HEK293 (cell line): ENCODE data around the gene TEX47.

ENCODE experiments used
- CTCF ChIA-PET: fragments of 350-600 bp; formaldehyde crosslinking; extraction: SDS; loops from one replicate; lab custom pipeline; 2021; ENCODE audit warnings: antibody characterized with exemption; lab: Yijun Ruan, JAX
- POLR2A ChIA-PET: fragments of 300-600 bp; formaldehyde crosslinking; extraction: SDS; loops from one replicate; lab custom pipeline; 2020; ENCODE audit warnings: antibody characterized with exemption, inconsistent platforms; lab: Yijun Ruan, JAX
- H3K27ac ChIP-seq: fragments of 200-500 bp; sonication (Bioruptor generic); 2 replicates; pipeline ENCODE4 v1.5.1; 2014; ENCODE audit warnings: low read depth, low read length, control low read depth, inconsistent platforms; ENCODE audit errors: extremely low read depth
- H3K36me3 ChIP-seq, 2 experiments: fragments of 200-500 bp in 1 of 2; sonication (Bioruptor generic) in 1 of 2; 1 replicate in 1 of 2; 2 replicates in 1 of 2; pipeline ENCODE4 v1.5.1; 2014 to 2017; ENCODE audit warnings: inconsistent platforms in 2 of 2, low read length in 2 of 2; ENCODE audit not compliant: control insufficient read depth in 2 of 2, insufficient read depth in 1 of 2
- H3K4me1 ChIP-seq: fragments of 200-500 bp; sonication (Bioruptor generic); 2 replicates; pipeline ENCODE4 v1.5.1; 2014; ENCODE audit warnings: mild to moderate bottlenecking, low read length, inconsistent platforms; ENCODE audit not compliant: control insufficient read depth, insufficient read depth
- H3K4me3 ChIP-seq: 2 replicates; pipeline ENCODE4 v1.5.1; 2011; ENCODE audit warnings: low read depth, mild to moderate bottlenecking, control low read depth, low read length, moderate library complexity
- H3K9me3 ChIP-seq: fragments of 200-500 bp; sonication (Bioruptor generic); 2 replicates; pipeline ENCODE4 v1.5.1; 2014; ENCODE audit warnings: low read depth, low read length, inconsistent platforms; ENCODE audit not compliant: control insufficient read depth, insufficient read depth
- EGR2 ChIP-seq: fragments of 450-650 bp; formaldehyde crosslinking; IDR thresholded peaks from 2 replicates; pipeline ENCODE4 v1.5.1; 2016; ENCODE audit warnings: low read depth, missing biosample characterization, missing genetic modification characterization
- GFI1B ChIP-seq: fragments of 450-650 bp; formaldehyde crosslinking; IDR thresholded peaks from 2 replicates; pipeline ENCODE4 v1.5.1; 2016; ENCODE audit warnings: missing biosample characterization, missing genetic modification characterization
- GLIS1 ChIP-seq: fragments of 450-650 bp; formaldehyde crosslinking; IDR thresholded peaks from 2 replicates; pipeline ENCODE4 v1.5.1; 2016; ENCODE audit warnings: missing biosample characterization, missing genetic modification characterization
- GLIS2 ChIP-seq: fragments of 450-650 bp; formaldehyde crosslinking; IDR thresholded peaks from 2 replicates; pipeline ENCODE4 v1.5.1; 2016; ENCODE audit warnings: missing biosample characterization, missing genetic modification characterization
- OVOL3 ChIP-seq: fragments of 450-650 bp; formaldehyde crosslinking; IDR thresholded peaks from 2 replicates; pipeline ENCODE4 v1.5.1; 2016; ENCODE audit warnings: missing biosample characterization, missing genetic modification characterization
- PRDM10 ChIP-seq: fragments of 450-650 bp; formaldehyde crosslinking; IDR thresholded peaks from 2 replicates; pipeline ENCODE4 v1.5.1; 2016; ENCODE audit warnings: missing biosample characterization, missing genetic modification characterization
- SCRT1 ChIP-seq: fragments of 450-650 bp; formaldehyde crosslinking; IDR thresholded peaks from 2 replicates; pipeline ENCODE4 v1.5.1; 2016; ENCODE audit warnings: missing biosample characterization, missing genetic modification characterization, borderline replicate concordance
- SCRT2 ChIP-seq: fragments of 450-650 bp; formaldehyde crosslinking; IDR thresholded peaks from 2 replicates; pipeline ENCODE4 v1.5.1; 2016; ENCODE audit warnings: missing biosample characterization, missing genetic modification characterization
- TCF7L2 ChIP-seq: IDR thresholded peaks from 2 replicates; pipeline ENCODE4 v1.6.1; 2011; ENCODE audit warnings: low read depth, mild to moderate bottlenecking, inconsistent platforms, low read length, moderate library complexity, borderline replicate concordance
- ZBTB11 ChIP-seq: fragments of 450-650 bp; formaldehyde crosslinking; conservative IDR thresholded peaks from 2 replicates; pipeline ENCODE4 v1.5.1; 2016; ENCODE audit warnings: low read depth, missing biosample characterization, missing genetic modification characterization
- ZBTB26 ChIP-seq: fragments of 450-650 bp; formaldehyde crosslinking; optimal IDR thresholded peaks from 2 replicates; pipeline ENCODE3; 2016; ENCODE audit warnings: missing biosample characterization, mild to moderate bottlenecking, missing genetic modification characterization
- ZBTB48 ChIP-seq: fragments of 450-650 bp; formaldehyde crosslinking; IDR thresholded peaks from 2 replicates; pipeline ENCODE4 v1.5.1; 2016; ENCODE audit warnings: missing biosample characterization, missing genetic modification characterization
- ZBTB6 ChIP-seq: fragments of 450-650 bp; formaldehyde crosslinking; IDR thresholded peaks from 2 replicates; pipeline ENCODE4 v1.5.1; 2017; ENCODE audit warnings: missing biosample characterization, missing genetic modification characterization
- ZFHX2 ChIP-seq: fragments of 450-650 bp; formaldehyde crosslinking; conservative IDR thresholded peaks from 2 replicates; pipeline ENCODE4 v1.5.1; 2016; ENCODE audit warnings: missing biosample characterization, missing genetic modification characterization
- ZNF114 ChIP-seq: fragments of 450-650 bp; formaldehyde crosslinking; IDR thresholded peaks from 2 replicates; pipeline ENCODE4 v1.5.0; 2017; ENCODE audit warnings: missing biosample characterization, missing genetic modification characterization
- ZNF148 ChIP-seq: fragments of 450-650 bp; formaldehyde crosslinking; IDR thresholded peaks from 2 replicates; pipeline ENCODE4 v1.5.0; 2017; ENCODE audit warnings: missing biosample characterization, missing genetic modification characterization, borderline replicate concordance
- ZNF223 ChIP-seq: fragments of 450-650 bp; formaldehyde crosslinking; IDR thresholded peaks from 2 replicates; pipeline ENCODE4 v1.5.1; 2016; ENCODE audit warnings: missing biosample characterization, missing genetic modification characterization
- ZNF248 ChIP-seq: fragments of 450-650 bp; formaldehyde crosslinking; IDR thresholded peaks from 2 replicates; pipeline ENCODE4 v1.5.1; 2017; ENCODE audit warnings: missing biosample characterization, missing genetic modification characterization
- ZNF311 ChIP-seq: fragments of 450-650 bp; formaldehyde crosslinking; IDR thresholded peaks from 2 replicates; pipeline ENCODE4 v1.5.1; 2017; ENCODE audit warnings: missing biosample characterization, missing genetic modification characterization, borderline replicate concordance
- ZNF37A ChIP-seq: fragments of 450-650 bp; IDR thresholded peaks from 2 replicates; pipeline ENCODE4 v1.5.1; 2018; ENCODE audit warnings: missing biosample characterization, missing genetic modification characterization
- ZNF521 ChIP-seq: fragments of 450-650 bp; formaldehyde crosslinking; IDR thresholded peaks from 2 replicates; pipeline ENCODE4 v1.5.1; 2017; ENCODE audit warnings: missing biosample characterization, mild to moderate bottlenecking, missing genetic modification characterization
- ZNF548 ChIP-seq: fragments of 450-650 bp; formaldehyde crosslinking; IDR thresholded peaks from 2 replicates; pipeline ENCODE4 v1.5.1; 2016; ENCODE audit warnings: missing biosample characterization, missing genetic modification characterization
- ZNF629 ChIP-seq: fragments of 450-650 bp; formaldehyde crosslinking; IDR thresholded peaks from 2 replicates; pipeline ENCODE4 v1.5.1; 2017; ENCODE audit warnings: missing biosample characterization, missing genetic modification characterization
- ZNF677 ChIP-seq: fragments of 450-650 bp; IDR thresholded peaks from 2 replicates; pipeline ENCODE4 v1.5.0; 2018; ENCODE audit warnings: missing biosample characterization, mild to moderate bottlenecking, missing genetic modification characterization, moderate library complexity
- ZNF747 ChIP-seq: fragments of 450-650 bp; formaldehyde crosslinking; IDR thresholded peaks from 2 replicates; pipeline ENCODE4 v1.5.1; 2016; ENCODE audit warnings: missing biosample characterization, missing genetic modification characterization
- ZNF76 ChIP-seq: fragments of 450-650 bp; formaldehyde crosslinking; IDR thresholded peaks from 2 replicates; pipeline ENCODE4; 2016; ENCODE audit warnings: low read depth, missing biosample characterization, missing genetic modification characterization, borderline replicate concordance

The TEX47 gene

GRCh38 chr7:88759230-88760135 is 36.1 kb downstream of the TEX47 start, which contains the start of gene ZNF804B:
TSS of gene ZNF804B (plus strand) at chr7:88759700. CDS start at chr7:88759977, 277 bp downstream.
- Histone ChIP-seq H3K27ac (no peak within 1 kb of the TSS), H3K36me3 (no peaks in the 10 kb centered on the region), H3K9me3 (no peaks in the 10 kb centered on the region), H3K4me1 (no peaks in the 10 kb centered on the region), H3K4me3 (peak within 1 kb of the TSS; percentile 36)
- CTCF ChIA-PET, result no interaction called here
- POLR2A ChIA-PET, result interaction anchor here (0.6 kb wide), 1 partner anchor 658 kb away, joined by 4 read pairs; no protein-coding TSS in a partner anchor
- no peak for TF ChIP-seq ZNF114
- no peak for TF ChIP-seq ZNF148
- no peak for TF ChIP-seq ZBTB11
- peak; percentile 48 for TF ChIP-seq ZBTB26 (tag by site-specific recombination)
- TF ChIP-seq ZNF747 (tag by site-specific recombination), result no peak
- no peak for TF ChIP-seq GFI1B
- no peak for TF ChIP-seq ZNF248 (tag by site-specific recombination)
- 0 out of 2 replicates have a peak, but pooled peaks have one; percentile 7 for TF ChIP-seq PRDM10 (tag by site-specific recombination)
- TF ChIP-seq SCRT1 (tag by site-specific recombination), result no peak
- TF ChIP-seq ZNF548, result no peak
- TF ChIP-seq TCF7L2, result no peak
- no peak for TF ChIP-seq SCRT2 (tag by site-specific recombination)
- no peak for TF ChIP-seq ZBTB48 (tag by site-specific recombination)
- no peak for TF ChIP-seq OVOL3
- TF ChIP-seq ZNF76 (tag by site-specific recombination), result no peak
- no peak for TF ChIP-seq ZNF521
- peak; percentile 46; the same call in 1 of the 2 replicates for TF ChIP-seq GLIS1 (tag by site-specific recombination)
- TF ChIP-seq ZBTB6, result no peak
- no peak for TF ChIP-seq ZNF629 (tag by site-specific recombination)
- TF ChIP-seq GLIS2, result peak; percentile 67
- TF ChIP-seq ZNF677 (tag by site-specific recombination), result no peak
- no peak for TF ChIP-seq ZNF37A (tag by site-specific recombination)
- TF ChIP-seq ZFHX2 (tag by site-specific recombination), result peak; percentile 53
- TF ChIP-seq ZNF223 (tag by site-specific recombination), result no peak
- TF ChIP-seq EGR2 (tag by site-specific recombination), result peak; percentile 26; the same call in 1 of the 2 replicates
- no peak for TF ChIP-seq ZNF311 (tag by site-specific recombination)
